Mucosa of stomach (tissue), 1 donor: Measurements from ENCODE around the gene ZBTB21.
"Not testable (repeated sequence)": the region's sequence is repeated elsewhere in the genome, so short reads cannot be mapped to it uniquely, and the experiment has no call there.

Experiments
- H3K27me3 ChIP-seq: one replicate; pipeline ENCODE4 v1.7.0; 2013; ENCODE audit warnings: mild to moderate bottlenecking, low read length; ENCODE audit not compliant: control insufficient read depth, insufficient read depth
- H3K36me3 ChIP-seq: one replicate; pipeline ENCODE4 v1.7.0; 2013; ENCODE audit warnings: low read length; ENCODE audit not compliant: control insufficient read depth, insufficient read depth
- H3K4me1 ChIP-seq: one replicate; pipeline ENCODE4 v1.7.0; 2013; ENCODE audit warnings: mild to moderate bottlenecking, low read length; ENCODE audit not compliant: control insufficient read depth, insufficient read depth
- H3K4me3 ChIP-seq: one replicate; pipeline ENCODE4 v1.7.0; 2013; ENCODE audit warnings: low read length
- H3K9ac ChIP-seq: one replicate; pipeline ENCODE4 v1.7.0; 2013; ENCODE audit warnings: mild to moderate bottlenecking, low read length, moderate library complexity
- H3K9me3 ChIP-seq: one replicate; pipeline ENCODE4 v1.7.0; 2013; ENCODE audit warnings: mild to moderate bottlenecking, low read length, moderate library complexity; ENCODE audit not compliant: control insufficient read depth
- donor health status: Pancreatic carcinoma.

The ZBTB21 gene

GRCh38 chr21:41957991-41958766 is 52.0 kb downstream of the ZBTB21 start:
- Histone ChIP-seq H3K36me3 (no peaks in the 10 kb centered on the region), H3K27me3 (peaks cover 5% of the 10 kb centered on the region), H3K9me3 (no peaks in the 10 kb centered on the region), H3K4me3 (no peak overlapping the region), H3K9ac (peak overlapping the region; percentile 41), H3K4me1 (peaks cover 19% of the 10 kb centered on the region)

GRCh38 chr21:41956926-41957729 is 53.0 kb downstream of the ZBTB21 start:
- H3K9me3 ChIP-seq = no peaks in the 10 kb centered on the region
- no peaks in the 10 kb centered on the region for H3K36me3 ChIP-seq
- H3K4me1 ChIP-seq = peaks cover 28% of the 10 kb centered on the region
- H3K9ac ChIP-seq = no peak overlapping the region
- H3K27me3 ChIP-seq = peaks cover 5% of the 10 kb centered on the region
- no peak overlapping the region for H3K4me3 ChIP-seq

- Histone ChIP-seq H3K4me3 (no peak overlapping the region), H3K9ac (no peak overlapping the region), H3K9me3 (no peaks in the 10 kb centered on the region), H3K4me1 (peaks cover 28% of the 10 kb centered on the region), H3K27me3 (peaks cover 5% of the 10 kb centered on the region), H3K36me3 (no peaks in the 10 kb centered on the region)
Observed at GRCh38 chr21:41955516-41955915, 54.6 kb downstream of the ZBTB21 start.

- no peak overlapping the region for H3K9ac ChIP-seq
- no peak overlapping the region for H3K4me3 ChIP-seq
- H3K9me3 ChIP-seq = no peaks in the 10 kb centered on the region
- H3K27me3 ChIP-seq = peaks cover 5% of the 10 kb centered on the region
- H3K36me3 ChIP-seq = no peaks in the 10 kb centered on the region
- H3K4me1 ChIP-seq = peaks cover 28% of the 10 kb centered on the region
Observed at GRCh38 chr21:41954654-41955499, 55.3 kb downstream of the ZBTB21 start.

- peak within 1 kb of the TSS; percentile 64 for H3K9ac ChIP-seq
Observed at GRCh38 chr21:41953831-41954653, 56.1 kb downstream of the ZBTB21 start, which contains the start of gene C2CD2. Gene C2CD2 (minus strand): TSS chr21:41954018. CDS start chr21:41953648, 370 bp downstream.

GRCh38 chr21:41953249-41953830 is 56.8 kb downstream of the ZBTB21 start:
- Histone ChIP-seq H3K36me3 (no peaks in the 10 kb centered on the region), H3K4me3 (peak overlapping the region; percentile 65), H3K9me3 (no peaks in the 10 kb centered on the region), H3K9ac (peak overlapping the region; percentile 64), H3K4me1 (peaks cover 27% of the 10 kb centered on the region), H3K27me3 (peaks cover 4% of the 10 kb centered on the region)

More at GRCh38 chr21:41953831-41954653, 56.1 kb downstream of the ZBTB21 start, which contains the start of gene C2CD2:
- peaks cover 28% of the 10 kb centered on the region for H3K4me1 ChIP-seq
- H3K36me3 ChIP-seq = no peaks in the 10 kb centered on the region
- H3K27me3 ChIP-seq = peaks cover 5% of the 10 kb centered on the region
- peak within 1 kb of the TSS; percentile 65 for H3K4me3 ChIP-seq
- no peaks in the 10 kb centered on the region for H3K9me3 ChIP-seq

GRCh38 chr21:41952568-41953248 is 57.5 kb downstream of the ZBTB21 start:
- peak overlapping the region; percentile 64 for H3K9ac ChIP-seq
- no peaks in the 10 kb centered on the region for H3K36me3 ChIP-seq
- no peaks in the 10 kb centered on the region for H3K27me3 ChIP-seq
- H3K4me1 ChIP-seq = peaks cover 21% of the 10 kb centered on the region
- peak overlapping the region; percentile 65 for H3K4me3 ChIP-seq
- H3K9me3 ChIP-seq = no peaks in the 10 kb centered on the region

GRCh38 chr21:41951876-41952567 is 58.1 kb downstream of the ZBTB21 start:
- no peak overlapping the region for H3K9ac ChIP-seq
- no peaks in the 10 kb centered on the region for H3K9me3 ChIP-seq
- H3K36me3 ChIP-seq = no peaks in the 10 kb centered on the region
- H3K4me3 ChIP-seq = peak overlapping the region; percentile 65
- no peaks in the 10 kb centered on the region for H3K27me3 ChIP-seq
- H3K4me1 ChIP-seq = peaks cover 14% of the 10 kb centered on the region

GRCh38 chr21:41950941-41951351 is 59.2 kb downstream of the ZBTB21 start:
- H3K27me3 ChIP-seq = no peaks in the 10 kb centered on the region
- H3K9ac ChIP-seq = no peak overlapping the region
- no peaks in the 10 kb centered on the region for H3K36me3 ChIP-seq
- H3K4me3 ChIP-seq = no peak overlapping the region
- H3K4me1 ChIP-seq = peaks cover 14% of the 10 kb centered on the region
- no peaks in the 10 kb centered on the region for H3K9me3 ChIP-seq

GRCh38 chr21:41949631-41950030 is 60.5 kb downstream of the ZBTB21 start:
- H3K4me3 ChIP-seq, H3K9ac ChIP-seq, H3K27me3 ChIP-seq, H3K9me3 ChIP-seq, H3K36me3 ChIP-seq: not testable (repeated sequence)
- peaks cover 14% of the 10 kb centered on the region for H3K4me1 ChIP-seq
